Uterus (tissue), 4 donors: ENCODE data around the gene LYRM4. TPM values are rescaled to one million over a fixed set of nuclear protein-coding genes. Genes with fewer than 3 reads are reported as not detected.

Experiments used
- DNase-seq, 2 donors: peaks; one replicate each; pipeline ENCODE4 v3.0.0-alpha.2; 2019 to 2020
- H3K27ac ChIP-seq, 2 donors: fragments of 200-600 bp; sonication (generic); 1 replicate in 1 of 2; 2 replicates in 1 of 2; pipeline ENCODE4 v1.5.1; 2016 to 2018
- H3K27me3 ChIP-seq, 2 donors: fragments of 200-600 bp; sonication (generic); one replicate each; pipeline ENCODE4 v1.5.1; 2018 to 2019; ENCODE audit warnings: control low read depth in 1 of 2
- H3K36me3 ChIP-seq, 2 donors: fragments of 200-600 bp; sonication (generic); one replicate each; pipeline ENCODE4 v1.5.1; 2019; ENCODE audit warnings: control low read depth in 1 of 2
- H3K4me1 ChIP-seq, 2 donors: fragments of 200-600 bp; sonication (generic); one replicate each; pipeline ENCODE4 v1.5.1; 2018 to 2019; ENCODE audit warnings: control low read depth in 1 of 2
- H3K4me3 ChIP-seq, 2 donors: fragments of 200-600 bp; sonication (generic); 1 replicate in 1 of 2; 2 replicates in 1 of 2; pipeline ENCODE4 v1.5.1; 2018 to 2019; ENCODE audit warnings: mild to moderate bottlenecking in 1 of 2
- H3K9me3 ChIP-seq, 2 donors: fragments of 200-600 bp; sonication (generic); one replicate each; pipeline ENCODE4 v1.5.1; 2019; ENCODE audit warnings: control low read depth in 1 of 2
- POLR2A ChIP-seq, 2 donors: fragments of 450-650 bp; IDR thresholded peaks; one replicate each; pipeline ENCODE4 v1.6.1; 2016; ENCODE audit warnings: antibody characterized with exemption in 2 of 2, mild to moderate bottlenecking in 1 of 2, moderate library complexity in 1 of 2
- intact Hi-C: fragments of 100-400 bp; cut with DNase I; formaldehyde crosslinking; loops from one replicate; pipeline ENCODE4 v1.15.1; 2023; ENCODE audit warnings: low total_unique reads
- total RNA-seq, 4 donors: library from RNA; depleted of rRNA in 3 of 4; stranded (reverse); fragments of >200 nt in 3 of 4; gene quantifications; one replicate each; pipeline versions ENCODE4 v1.1.0 to v1.2.4, GENCODE V29; 2014 to 2023
- TF ChIP-seq, protein P1 (sequence below), 4 experiments: fragments of 200-600 bp in 2 of 4; fragments of 450-650 bp in 2 of 4; sonication (generic) in 2 of 4; IDR thresholded peaks; one replicate each; pipeline ENCODE4 v1.5.1; 2016 to 2019; ENCODE audit warnings: antibody characterized with exemption in 4 of 4, mild to moderate bottlenecking in 2 of 4, moderate library complexity in 1 of 4
- donor health status: DM: yes; HTN: yes; CAD: no.

LYRM4 gene
- total RNA-seq, 4 donors from 2014 or later = 3.1 to 33.0 (median 15.7) TPM

GRCh38 chr6:5158180-5158579, 102.6 kb downstream of the LYRM4 start:
- TF ChIP-seq, protein P1, sequence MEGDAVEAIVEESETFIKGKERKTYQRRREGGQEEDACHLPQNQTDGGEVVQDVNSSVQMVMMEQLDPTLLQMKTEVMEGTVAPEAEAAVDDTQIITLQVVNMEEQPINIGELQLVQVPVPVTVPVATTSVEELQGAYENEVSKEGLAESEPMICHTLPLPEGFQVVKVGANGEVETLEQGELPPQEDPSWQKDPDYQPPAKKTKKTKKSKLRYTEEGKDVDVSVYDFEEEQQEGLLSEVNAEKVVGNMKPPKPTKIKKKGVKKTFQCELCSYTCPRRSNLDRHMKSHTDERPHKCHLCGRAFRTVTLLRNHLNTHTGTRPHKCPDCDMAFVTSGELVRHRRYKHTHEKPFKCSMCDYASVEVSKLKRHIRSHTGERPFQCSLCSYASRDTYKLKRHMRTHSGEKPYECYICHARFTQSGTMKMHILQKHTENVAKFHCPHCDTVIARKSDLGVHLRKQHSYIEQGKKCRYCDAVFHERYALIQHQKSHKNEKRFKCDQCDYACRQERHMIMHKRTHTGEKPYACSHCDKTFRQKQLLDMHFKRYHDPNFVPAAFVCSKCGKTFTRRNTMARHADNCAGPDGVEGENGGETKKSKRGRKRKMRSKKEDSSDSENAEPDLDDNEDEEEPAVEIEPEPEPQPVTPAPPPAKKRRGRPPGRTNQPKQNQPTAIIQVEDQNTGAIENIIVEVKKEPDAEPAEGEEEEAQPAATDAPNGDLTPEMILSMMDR (IDR thresholded peaks at IDR 0.05) = no peak
- TF ChIP-seq POLR2A (IDR thresholded peaks at IDR 0.05) = no peak
- intact Hi-C loops = no loop called here
- no peaks in the 10 kb centered on the region for H3K9me3 ChIP-seq
- H3K4me1 ChIP-seq = no peaks in the 10 kb centered on the region
- no peak overlapping the region for H3K27ac ChIP-seq
- no peaks in the 10 kb centered on the region for H3K27me3 ChIP-seq
- H3K4me3 ChIP-seq = no peak overlapping the region
- H3K36me3 ChIP-seq = no peaks in the 10 kb centered on the region
- DNase-seq = no peak

GRCh38 chr6:5157621-5158138, 103.1 kb downstream of the LYRM4 start:
- no peak for TF ChIP-seq POLR2A (IDR thresholded peaks at IDR 0.05)
- TF ChIP-seq, protein P1 (IDR thresholded peaks at IDR 0.05) = no peak
- Histone ChIP-seq H3K27me3 (no peaks in the 10 kb centered on the region), H3K36me3 (no peaks in the 10 kb centered on the region), H3K27ac (no peak overlapping the region), H3K4me3 (no peak overlapping the region), H3K4me1 (no peaks in the 10 kb centered on the region), H3K9me3 (no peaks in the 10 kb centered on the region)
- no peak for DNase-seq
- intact Hi-C loops = no loop called here

- H3K36me3 ChIP-seq = no peaks in the 10 kb centered on the region
- H3K4me1 ChIP-seq = no peaks in the 10 kb centered on the region
- H3K27ac ChIP-seq = no peak overlapping the region
- intact Hi-C loops = no loop called here
- no peaks in the 10 kb centered on the region for H3K27me3 ChIP-seq
- no peak for DNase-seq
- no peaks in the 10 kb centered on the region for H3K9me3 ChIP-seq
- no peak for TF ChIP-seq POLR2A (IDR thresholded peaks at IDR 0.05)
- TF ChIP-seq, protein P1 (IDR thresholded peaks at IDR 0.05) = no peak
- H3K4me3 ChIP-seq = no peak overlapping the region
These were observed 104.1 kb downstream of the LYRM4 start for GRCh38 chr6:5156627-5157026.

DNA sequence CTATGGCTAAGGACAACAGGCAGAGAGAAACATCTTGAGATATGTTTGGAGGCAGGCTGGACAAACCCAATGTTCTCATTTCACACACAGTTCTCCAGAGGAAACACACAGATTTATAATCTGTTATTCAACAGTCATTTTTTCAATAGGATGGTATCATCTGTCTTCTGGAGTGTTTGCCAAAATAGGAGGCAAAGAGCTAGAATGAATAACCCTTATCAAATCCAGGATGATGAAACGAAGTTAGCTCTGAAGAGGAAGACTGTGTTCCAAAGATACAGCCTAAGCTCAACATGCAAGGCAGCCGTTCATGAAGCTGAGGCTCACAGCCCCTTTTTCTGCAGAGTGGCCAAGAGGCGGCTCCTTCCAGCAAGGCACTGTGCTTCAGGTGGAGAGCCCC, 104.8 kb downstream of the LYRM4 start:
- H3K27ac ChIP-seq = no peak overlapping the region
- no peak overlapping the region for H3K4me3 ChIP-seq
- no peaks in the 10 kb centered on the region for H3K4me1 ChIP-seq
- intact Hi-C loops = no loop called here
- no peak for DNase-seq
- H3K9me3 ChIP-seq = no peaks in the 10 kb centered on the region
- H3K36me3 ChIP-seq = no peaks in the 10 kb centered on the region
- H3K27me3 ChIP-seq = no peaks in the 10 kb centered on the region
- TF ChIP-seq, protein P1 (IDR thresholded peaks at IDR 0.05) = no peak
- TF ChIP-seq POLR2A (IDR thresholded peaks at IDR 0.05) = no peak

DNA sequence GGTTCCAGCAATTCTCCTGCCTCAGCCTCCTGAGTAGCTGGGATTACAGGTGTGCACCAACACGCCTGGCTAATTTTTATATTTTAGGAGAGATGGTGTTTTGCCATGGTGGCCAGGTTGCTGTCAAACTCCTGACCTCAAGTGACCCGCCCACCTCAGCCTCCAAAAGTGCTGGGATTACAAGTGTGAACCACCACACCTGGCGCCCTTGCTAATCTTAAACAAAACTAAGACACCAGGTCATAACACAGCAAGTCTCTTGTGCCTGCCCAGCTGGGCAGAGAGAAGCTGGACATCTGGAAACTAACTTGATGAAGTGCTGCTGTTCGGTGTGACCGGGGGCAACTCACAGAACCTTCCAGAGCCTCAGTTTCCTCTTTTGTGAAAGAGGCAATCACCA, 107.6 kb downstream of the LYRM4 start:
- TF ChIP-seq, protein P1 (IDR thresholded peaks at IDR 0.05) = no peak
- no peak for TF ChIP-seq POLR2A (IDR thresholded peaks at IDR 0.05)
- Histone ChIP-seq H3K36me3 (no peaks in the 10 kb centered on the region), H3K9me3 (no peaks in the 10 kb centered on the region), H3K4me3 (no peak overlapping the region), H3K27ac (no peak overlapping the region), H3K4me1 (no peaks in the 10 kb centered on the region), H3K27me3 (no peaks in the 10 kb centered on the region)
- intact Hi-C loops = no loop called here
- no peak for DNase-seq
